Cardiac fibroblast (primary cell): Measurements from ENCODE around the gene ENPEP.

Source experiments
- DNase-seq, 2 donors: peaks; one replicate each; pipeline versions ENCODE4 v3.0.0 to v3.0.0-alpha.2; 2010; ENCODE audit warnings: low read depth in 2 of 2
- H3K4me3 ChIP-seq, 2 donors: replicated peaks in 1 of 2; 1 replicate in 1 of 2; 2 replicates in 1 of 2; pipeline ENCODE4 v1.5.1; 2011; ENCODE audit warnings: low read depth in 2 of 2, low read length in 2 of 2, mild to moderate bottlenecking in 2 of 2, moderate library complexity in 1 of 2
- CTCF ChIP-seq: IDR thresholded peaks from one replicate; pipeline ENCODE4 v1.5.1; 2011; ENCODE audit warnings: low read depth, mild to moderate bottlenecking, low read length, inconsistent platforms

The ENPEP gene

GRCh38 chr4:110508827-110509710 lies 33.1 kb downstream of the ENPEP start:
- TF ChIP-seq CTCF = peak; percentile 49
- DNase-seq = peak; percentile 62 to 70
- H3K4me3 ChIP-seq = no peak overlapping the region

DNA sequence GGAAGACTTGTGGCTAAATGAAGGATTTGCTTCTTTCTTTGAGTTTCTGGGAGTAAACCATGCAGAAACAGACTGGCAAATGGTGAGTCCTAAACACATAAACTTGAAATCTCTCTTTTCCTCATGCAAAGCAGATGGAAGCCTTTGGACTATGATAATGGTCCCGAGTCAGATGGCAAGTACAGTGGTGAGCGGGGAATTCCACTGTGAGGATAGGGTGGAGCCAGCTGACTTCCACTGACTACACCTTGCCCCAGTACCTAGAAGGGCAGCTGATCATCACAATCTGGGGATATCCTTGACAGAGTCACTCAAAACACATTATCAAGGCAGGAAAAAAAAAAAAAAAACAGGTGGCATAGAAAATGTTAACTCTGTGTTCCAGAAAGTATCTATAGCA lies 34.3 kb downstream of the ENPEP start:
- no peak for DNase-seq
- H3K4me3 ChIP-seq = no peak overlapping the region
- TF ChIP-seq CTCF = no peak

GRCh38 chr4:110510955-110511544 lies 35.1 kb downstream of the ENPEP start:
- peak; percentile 49 for TF ChIP-seq CTCF
- DNase-seq = peak; percentile 77 to 78

GRCh38 chr4:110512901-110513300 lies 36.9 kb downstream of the ENPEP start:
- no peak for DNase-seq
- TF ChIP-seq CTCF = no peak
- H3K4me3 ChIP-seq = no peak overlapping the region

More at GRCh38 chr4:110510955-110511544, 35.1 kb downstream of the ENPEP start:
- H3K4me3 ChIP-seq = no peak overlapping the region

- peak; percentile 55 for TF ChIP-seq CTCF
- peak; percentile 57 to 67 for DNase-seq
- H3K4me3 ChIP-seq = no peak overlapping the region
These were observed 39.0 kb downstream of the ENPEP start for GRCh38 chr4:110514889-110515479.

- H3K4me3 ChIP-seq = peak overlapping the region in 1 of 2 donors; percentile 50
- peak in 1 of 2 donors; percentile 14 for DNase-seq
- TF ChIP-seq CTCF = peak; percentile 1
These were observed 39.7 kb downstream of the ENPEP start for GRCh38 chr4:110515676-110516075.
